Thyroid gland (tissue), 4 donors: Measurements from ENCODE around the gene C9orf50. TPM values are rescaled to one million over a fixed set of nuclear protein-coding genes. Genes with fewer than 3 reads are reported as not detected.

ENCODE experiments used
- DNase-seq, 2 donors: peaks; one replicate each; pipeline ENCODE4 v3.0.0-alpha.2; 2019
- H3K27ac ChIP-seq, 3 donors: fragments of 200-600 bp; sonication (generic); 1 replicate in 2 of 3; 2 replicates in 1 of 3; pipeline ENCODE4 v1.5.1; 2016 to 2019; ENCODE audit warnings: mild to moderate bottlenecking in 1 of 3, moderate library complexity in 1 of 3
- H3K27me3 ChIP-seq: fragments of 200-600 bp; sonication (generic); one replicate; pipeline ENCODE4 v1.5.1; 2019
- H3K36me3 ChIP-seq, 2 donors: fragments of 200-600 bp; sonication (generic); one replicate each; pipeline ENCODE4 v1.5.1; 2016 to 2019
- H3K4me1 ChIP-seq, 2 donors: fragments of 200-600 bp; sonication (generic); one replicate each; pipeline ENCODE4 v1.5.1; 2017 to 2019
- H3K4me3 ChIP-seq, 3 donors: fragments of 200-600 bp; sonication (generic); replicated peaks in 1 of 3; 1 replicate in 2 of 3; 2 replicates in 1 of 3; pipeline ENCODE4 v1.5.1; 2016; ENCODE audit warnings: mild to moderate bottlenecking in 1 of 3
- H3K9me3 ChIP-seq: fragments of 200-600 bp; sonication (generic); one replicate; pipeline ENCODE4 v1.5.1; 2017
- CTCF ChIP-seq, 6 experiments: fragments of 200-600 bp in 3 of 6; fragments of 450-650 bp in 3 of 6; sonication (generic) in 3 of 6; IDR thresholded peaks; one replicate each; pipeline ENCODE4 v1.5.1; 2016 to 2019; ENCODE audit warnings: antibody characterized with exemption in 6 of 6, mild to moderate bottlenecking in 2 of 6, inconsistent platforms in 1 of 6, moderate library complexity in 1 of 6
- POLR2A ChIP-seq, 2 donors: fragments of 450-650 bp; IDR thresholded peaks; one replicate each; pipeline ENCODE4 v1.6.1; 2017; ENCODE audit warnings: antibody characterized with exemption in 2 of 2, mild to moderate bottlenecking in 2 of 2, moderate library complexity in 1 of 2
- WGBS, 2 donors: methylation state at CpG; one replicate each; pipeline ENCODE4 v1.1.5; 2017; 5-methylcytosine and 5-hydroxymethylcytosine counted together
- intact Hi-C: fragments of 100-400 bp; cut with DNase I; formaldehyde crosslinking; loops from one replicate; pipeline ENCODE4 v1.15.1; 2023
- total RNA-seq, 4 donors: library from RNA; depleted of rRNA; stranded (reverse); fragments of >200 nt; gene quantifications; one replicate each; pipeline ENCODE4 v1.2.3, GENCODE V29; 2016

The C9orf50 gene
- total RNA-seq, 4 donors from 2014 or later = not detected

GRCh38 chr9:129635099-129636065 lies 14.5 kb upstream of the C9orf50 start:
- no peaks in the 10 kb centered on the region for H3K9me3 ChIP-seq
- no peak for DNase-seq
- no peak for TF ChIP-seq CTCF (IDR thresholded peaks at IDR 0.05)
- TF ChIP-seq POLR2A (IDR thresholded peaks at IDR 0.05) = no peak
- peaks cover 11 to 21% of the 10 kb centered on the region in 2 donors for H3K4me1 ChIP-seq
- no peaks in the 10 kb centered on the region for H3K27me3 ChIP-seq
- intact Hi-C loops = no loop called here
- peaks cover 50 to 59% of the 10 kb centered on the region in 2 donors for H3K36me3 ChIP-seq
- WGBS, 2 donors = 91 to 97% methylated on average over 19 to 34 of the region's 34 CpGs
- H3K27ac ChIP-seq = no peak overlapping the region
- H3K4me3 ChIP-seq = no peak overlapping the region

GRCh38 chr9:129633848-129634247 lies 12.9 kb upstream of the C9orf50 start:
- Histone ChIP-seq H3K27me3 (no peaks in the 10 kb centered on the region), H3K27ac (no peak overlapping the region), H3K9me3 (no peaks in the 10 kb centered on the region), H3K4me1 (peaks cover 4 to 17% of the 10 kb centered on the region in 2 donors), H3K4me3 (no peak overlapping the region), H3K36me3 (peaks cover 47 to 55% of the 10 kb centered on the region in 2 donors)
- TF ChIP-seq POLR2A (IDR thresholded peaks at IDR 0.05) = no peak
- TF ChIP-seq CTCF (IDR thresholded peaks at IDR 0.05) = no peak
- intact Hi-C loops = no loop called here
- 80 to 96% methylated on average over 11 to 13 of the region's 13 CpGs for WGBS, 2 donors
- DNase-seq = no peak

GRCh38 chr9:129633207-129633606 lies 12.3 kb upstream of the C9orf50 start:
- TF ChIP-seq POLR2A (IDR thresholded peaks at IDR 0.05) (no peak), CTCF (IDR thresholded peaks at IDR 0.05) (no peak)
- DNase-seq = no peak
- intact Hi-C loops = no loop called here
- WGBS, 2 donors = 93 to 96% methylated on average over 4 of the region's 4 CpGs
- no peaks in the 10 kb centered on the region for H3K9me3 ChIP-seq
- no peak overlapping the region for H3K27ac ChIP-seq
- no peak overlapping the region for H3K4me3 ChIP-seq
- H3K36me3 ChIP-seq = peaks cover 41 to 48% of the 10 kb centered on the region in 2 donors
- H3K4me1 ChIP-seq = peaks cover 4 to 23% of the 10 kb centered on the region in 2 donors
- H3K27me3 ChIP-seq = no peaks in the 10 kb centered on the region

GRCh38 chr9:129632460-129632859 lies 11.6 kb upstream of the C9orf50 start:
- peaks cover 34 to 41% of the 10 kb centered on the region in 2 donors for H3K36me3 ChIP-seq
- no peak overlapping the region for H3K27ac ChIP-seq
- no peak for TF ChIP-seq POLR2A (IDR thresholded peaks at IDR 0.05)
- TF ChIP-seq CTCF (IDR thresholded peaks at IDR 0.05) = no peak
- no peak overlapping the region for H3K4me3 ChIP-seq
- 80% methylated on average over 13 of the region's 13 CpGs for WGBS, 2 donors
- no peaks in the 10 kb centered on the region for H3K9me3 ChIP-seq
- intact Hi-C loops = no loop called here
- no peaks in the 10 kb centered on the region for H3K27me3 ChIP-seq
- H3K4me1 ChIP-seq = peaks cover 10 to 31% of the 10 kb centered on the region in 2 donors
- DNase-seq = no peak

GRCh38 chr9:129631674-129632129 lies 10.8 kb upstream of the C9orf50 start:
- TF ChIP-seq POLR2A (IDR thresholded peaks at IDR 0.05) (no peak), CTCF (IDR thresholded peaks at IDR 0.05) (no peak)
- Histone ChIP-seq H3K36me3 (peaks cover 27 to 33% of the 10 kb centered on the region in 2 donors), H3K4me1 (peaks cover 18 to 38% of the 10 kb centered on the region in 2 donors), H3K9me3 (no peaks in the 10 kb centered on the region), H3K27ac (no peak overlapping the region), H3K27me3 (no peaks in the 10 kb centered on the region), H3K4me3 (no peak overlapping the region)
- no peak for DNase-seq
- intact Hi-C loops = no loop called here
- WGBS, 2 donors = 66 to 72% methylated on average over 19 of the region's 19 CpGs
